HL-60 (cell line): Measurements from ENCODE around the gene LRBA.

Source experiments
- DNase-seq, 2 experiments: peaks; one replicate each; pipeline ENCODE4 v3.0.0-alpha.2; 2010 to 2020; ENCODE audit warnings: low read depth in 1 of 2, low spot score in 1 of 2
- H3K27ac ChIP-seq: fragments of 250-450 bp; sonication (Bioruptor Pico); replicated peaks from 2 replicates; pipeline ENCODE4 v1.5.1; 2020; ENCODE audit warnings: mild to moderate bottlenecking, moderate library complexity
- H3K27me3 ChIP-seq: fragments of 250-450 bp; sonication (Bioruptor Pico); 2 replicates; pipeline ENCODE4 v1.5.1; 2021; ENCODE audit warnings: mild to moderate bottlenecking, moderate library complexity; ENCODE audit not compliant: insufficient read depth, poor library complexity, severe bottlenecking
- H3K4me3 ChIP-seq: replicated peaks from 2 replicates; pipeline ENCODE4 v1.5.1; 2011; ENCODE audit warnings: mild to moderate bottlenecking, control low read depth, low read length; ENCODE audit not compliant: insufficient read depth
- GABPA ChIP-seq: IDR thresholded peaks from 2 replicates; pipeline ENCODE4 v1.6.1; 2012; ENCODE audit warnings: low read depth
- POLR2AphosphoS5 ChIP-seq: IDR thresholded peaks from 2 replicates; pipeline ENCODE4 v1.6.1; 2012; ENCODE audit warnings: low read depth
- SPI1 ChIP-seq: IDR thresholded peaks from 2 replicates; pipeline ENCODE4 v1.6.1; 2012; ENCODE audit warnings: low read depth, mild to moderate bottlenecking, borderline replicate concordance
- TF ChIP-seq, protein P1 (sequence below): IDR thresholded peaks from 2 replicates; pipeline ENCODE4 v1.6.1; 2012; ENCODE audit warnings: low read depth; ENCODE audit not compliant: insufficient replicate concordance
- TF ChIP-seq, protein P2 (sequence below): IDR thresholded peaks from one replicate; pipeline ENCODE4 v1.5.1; 2011; ENCODE audit warnings: low read length, control low read depth, inconsistent platforms; ENCODE audit not compliant: insufficient read depth

Gene LRBA

DNA sequence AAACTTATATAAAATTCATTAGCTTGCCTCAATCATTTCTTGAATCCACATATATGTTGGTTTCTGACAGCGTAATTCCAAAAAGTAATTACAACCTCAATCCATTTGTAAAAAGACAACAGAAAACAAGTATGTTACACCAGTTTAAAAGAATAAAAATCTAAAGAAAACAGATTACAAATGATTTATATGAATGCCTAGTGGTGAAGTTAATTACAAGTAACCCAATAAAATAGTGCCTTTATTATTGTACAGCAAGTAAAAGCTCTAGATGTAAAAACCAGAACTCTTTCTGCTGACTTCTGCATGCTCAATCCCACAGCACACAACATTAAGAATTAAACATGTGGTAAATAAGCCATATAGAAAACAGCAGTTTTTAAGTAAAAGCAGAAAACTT is 235.4 kb downstream of the LRBA start:
- H3K27me3 ChIP-seq, result no peaks in the 10 kb centered on the region
- no peak for DNase-seq
- H3K4me3 ChIP-seq, result no peak overlapping the region
- no peak for TF ChIP-seq SPI1
- H3K27ac ChIP-seq, result no peak overlapping the region

DNA sequence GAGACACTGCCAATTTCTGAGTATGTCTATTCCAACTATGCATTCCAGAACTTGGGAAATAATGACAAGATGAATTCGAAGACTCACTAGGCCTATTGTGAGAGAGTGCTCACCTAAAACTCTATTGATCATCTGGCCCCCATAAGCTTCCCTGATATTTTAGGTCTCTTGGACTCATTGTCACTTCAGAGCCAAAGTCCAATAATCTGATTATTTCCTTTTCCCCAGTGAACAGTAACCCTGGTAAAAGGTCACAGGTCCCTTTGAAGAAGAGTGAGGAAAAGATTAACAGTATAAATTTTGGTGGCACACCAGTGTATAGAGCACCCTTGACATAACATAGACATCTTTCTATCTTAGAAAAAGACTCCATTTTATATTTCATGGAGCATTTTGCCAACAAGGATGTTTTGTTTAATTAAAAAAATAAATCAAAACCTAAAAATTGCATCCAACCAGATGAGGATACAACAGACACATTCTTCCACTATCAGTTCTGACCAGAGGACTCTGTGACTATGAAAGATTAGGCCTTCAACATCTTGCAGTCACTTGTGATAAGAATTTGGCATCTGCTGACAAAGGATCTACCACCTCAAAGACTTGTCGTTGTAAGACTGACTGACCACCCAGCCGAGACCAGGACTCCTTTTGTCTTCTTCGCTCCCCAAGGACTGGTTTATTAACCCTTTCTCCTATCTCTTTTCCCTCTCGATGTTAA is 241.2 kb downstream of the LRBA start:
- H3K4me3 ChIP-seq, result no peak overlapping the region
- no peak for DNase-seq
- H3K27me3 ChIP-seq, result no peaks in the 10 kb centered on the region
- H3K27ac ChIP-seq, result no peak overlapping the region
- no peak for TF ChIP-seq SPI1
- no peak for TF ChIP-seq GABPA
- no peak for TF ChIP-seq POLR2AphosphoS5
- TF ChIP-seq, protein P1, sequence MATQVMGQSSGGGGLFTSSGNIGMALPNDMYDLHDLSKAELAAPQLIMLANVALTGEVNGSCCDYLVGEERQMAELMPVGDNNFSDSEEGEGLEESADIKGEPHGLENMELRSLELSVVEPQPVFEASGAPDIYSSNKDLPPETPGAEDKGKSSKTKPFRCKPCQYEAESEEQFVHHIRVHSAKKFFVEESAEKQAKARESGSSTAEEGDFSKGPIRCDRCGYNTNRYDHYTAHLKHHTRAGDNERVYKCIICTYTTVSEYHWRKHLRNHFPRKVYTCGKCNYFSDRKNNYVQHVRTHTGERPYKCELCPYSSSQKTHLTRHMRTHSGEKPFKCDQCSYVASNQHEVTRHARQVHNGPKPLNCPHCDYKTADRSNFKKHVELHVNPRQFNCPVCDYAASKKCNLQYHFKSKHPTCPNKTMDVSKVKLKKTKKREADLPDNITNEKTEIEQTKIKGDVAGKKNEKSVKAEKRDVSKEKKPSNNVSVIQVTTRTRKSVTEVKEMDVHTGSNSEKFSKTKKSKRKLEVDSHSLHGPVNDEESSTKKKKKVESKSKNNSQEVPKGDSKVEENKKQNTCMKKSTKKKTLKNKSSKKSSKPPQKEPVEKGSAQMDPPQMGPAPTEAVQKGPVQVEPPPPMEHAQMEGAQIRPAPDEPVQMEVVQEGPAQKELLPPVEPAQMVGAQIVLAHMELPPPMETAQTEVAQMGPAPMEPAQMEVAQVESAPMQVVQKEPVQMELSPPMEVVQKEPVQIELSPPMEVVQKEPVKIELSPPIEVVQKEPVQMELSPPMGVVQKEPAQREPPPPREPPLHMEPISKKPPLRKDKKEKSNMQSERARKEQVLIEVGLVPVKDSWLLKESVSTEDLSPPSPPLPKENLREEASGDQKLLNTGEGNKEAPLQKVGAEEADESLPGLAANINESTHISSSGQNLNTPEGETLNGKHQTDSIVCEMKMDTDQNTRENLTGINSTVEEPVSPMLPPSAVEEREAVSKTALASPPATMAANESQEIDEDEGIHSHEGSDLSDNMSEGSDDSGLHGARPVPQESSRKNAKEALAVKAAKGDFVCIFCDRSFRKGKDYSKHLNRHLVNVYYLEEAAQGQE, result no peak
- TF ChIP-seq, protein P2, sequence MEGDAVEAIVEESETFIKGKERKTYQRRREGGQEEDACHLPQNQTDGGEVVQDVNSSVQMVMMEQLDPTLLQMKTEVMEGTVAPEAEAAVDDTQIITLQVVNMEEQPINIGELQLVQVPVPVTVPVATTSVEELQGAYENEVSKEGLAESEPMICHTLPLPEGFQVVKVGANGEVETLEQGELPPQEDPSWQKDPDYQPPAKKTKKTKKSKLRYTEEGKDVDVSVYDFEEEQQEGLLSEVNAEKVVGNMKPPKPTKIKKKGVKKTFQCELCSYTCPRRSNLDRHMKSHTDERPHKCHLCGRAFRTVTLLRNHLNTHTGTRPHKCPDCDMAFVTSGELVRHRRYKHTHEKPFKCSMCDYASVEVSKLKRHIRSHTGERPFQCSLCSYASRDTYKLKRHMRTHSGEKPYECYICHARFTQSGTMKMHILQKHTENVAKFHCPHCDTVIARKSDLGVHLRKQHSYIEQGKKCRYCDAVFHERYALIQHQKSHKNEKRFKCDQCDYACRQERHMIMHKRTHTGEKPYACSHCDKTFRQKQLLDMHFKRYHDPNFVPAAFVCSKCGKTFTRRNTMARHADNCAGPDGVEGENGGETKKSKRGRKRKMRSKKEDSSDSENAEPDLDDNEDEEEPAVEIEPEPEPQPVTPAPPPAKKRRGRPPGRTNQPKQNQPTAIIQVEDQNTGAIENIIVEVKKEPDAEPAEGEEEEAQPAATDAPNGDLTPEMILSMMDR, result no peak

DNA sequence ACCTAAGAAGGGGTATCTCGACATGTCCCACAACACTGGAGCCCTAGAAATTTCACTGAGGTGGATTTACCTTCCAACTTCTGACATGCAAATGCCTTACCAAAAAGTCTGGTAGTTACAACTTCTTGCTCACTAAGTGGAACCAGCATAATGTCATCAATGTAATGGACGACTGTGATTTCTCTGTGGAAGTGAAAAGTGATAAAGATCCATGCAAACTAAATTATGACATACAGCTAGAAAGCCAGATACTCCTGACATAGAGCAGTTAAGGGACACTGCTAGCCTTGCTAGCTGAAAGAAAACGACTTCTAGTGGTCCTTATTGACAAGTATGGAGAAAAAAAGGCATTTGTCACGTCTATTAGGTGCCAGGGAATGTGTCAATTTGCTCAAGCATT is 242.1 kb downstream of the LRBA start:
- Histone ChIP-seq H3K27ac (no peak overlapping the region), H3K4me3 (no peak overlapping the region), H3K27me3 (no peaks in the 10 kb centered on the region)
- no peak for DNase-seq
- TF ChIP-seq, protein P1, result no peak
- TF ChIP-seq, protein P2, result no peak
- no peak for TF ChIP-seq POLR2AphosphoS5
- TF ChIP-seq SPI1, result no peak
- no peak for TF ChIP-seq GABPA

DNA sequence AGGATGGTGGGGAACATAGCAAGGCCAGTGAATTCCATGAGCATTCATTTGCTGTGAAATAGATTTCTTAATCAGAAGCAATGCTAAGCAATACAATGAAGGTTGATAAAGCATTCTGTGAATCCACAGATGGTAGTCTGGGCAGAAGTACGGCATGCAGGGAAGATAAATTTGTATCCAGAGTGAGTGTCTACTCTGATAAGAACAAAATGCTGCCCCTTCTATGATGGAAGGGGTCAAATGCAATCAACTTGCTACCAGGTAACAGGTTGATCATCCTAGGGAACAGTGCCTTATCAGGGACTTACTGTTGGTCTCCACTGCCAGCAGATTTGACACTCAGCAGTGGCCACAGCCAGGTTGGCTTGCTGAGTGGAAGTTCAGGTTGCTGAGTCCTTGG is 243.7 kb downstream of the LRBA start:
- no peaks in the 10 kb centered on the region for H3K27me3 ChIP-seq
- no peak for DNase-seq
- no peak overlapping the region for H3K27ac ChIP-seq
- H3K4me3 ChIP-seq, result no peak overlapping the region
- TF ChIP-seq, protein P2, result no peak
- TF ChIP-seq POLR2AphosphoS5, result no peak
- no peak for TF ChIP-seq SPI1
- TF ChIP-seq GABPA, result no peak
- TF ChIP-seq, protein P1, result no peak
